Measurements from ENCODE around the gene PACSIN1. TPM values are rescaled to one million over a fixed set of nuclear protein-coding genes. Genes with fewer than 3 reads are reported as not detected.

PACSIN1 gene
- total RNA-seq, 1 donor from 2014 or later = not detected

GRCh38 chr6:34487536-34487935, 21.7 kb downstream of the PACSIN1 start:
- no peak overlapping the region for H3K27ac Mint-ChIP-seq (ENCODE audit: unreplicated experiment)
- peaks cover 2% of the 10 kb centered on the region for H3K27me3 Mint-ChIP-seq (ENCODE audit: unreplicated experiment)

GRCh38 chr6:34489207-34489805, 23.4 kb downstream of the PACSIN1 start:
- Mint-ChIP-seq H3K27me3 (ENCODE audit: unreplicated experiment) (peaks cover 2% of the 10 kb centered on the region), H3K36me3 (ENCODE audit: unreplicated experiment) (no peaks in the 10 kb centered on the region), H3K4me3 (ENCODE audit: unreplicated experiment) (no peak overlapping the region), H3K9me3 (ENCODE audit: unreplicated experiment) (no peaks in the 10 kb centered on the region), H3K4me1 (ENCODE audit: unreplicated experiment) (no peaks in the 10 kb centered on the region), H3K27ac (ENCODE audit: unreplicated experiment) (no peak overlapping the region)
- no peak for TF ChIP-seq CTCF (IDR thresholded peaks at IDR 0.05)
- no peak for DNase-seq (ENCODE audit: extremely low spot score, unreplicated experiment)

More at GRCh38 chr6:34487536-34487935, 21.7 kb downstream of the PACSIN1 start:
- no peak for TF ChIP-seq CTCF (IDR thresholded peaks at IDR 0.05)
- Mint-ChIP-seq H3K4me1 (ENCODE audit: unreplicated experiment) (no peaks in the 10 kb centered on the region), H3K36me3 (ENCODE audit: unreplicated experiment) (no peaks in the 10 kb centered on the region), H3K9me3 (ENCODE audit: unreplicated experiment) (no peaks in the 10 kb centered on the region), H3K4me3 (ENCODE audit: unreplicated experiment) (no peak overlapping the region)
- DNase-seq (ENCODE audit: extremely low spot score, unreplicated experiment) = no peak

GRCh38 chr6:34490390-34491090, 24.7 kb downstream of the PACSIN1 start:
- H3K27ac Mint-ChIP-seq (ENCODE audit: unreplicated experiment) = no peak overlapping the region
- no peaks in the 10 kb centered on the region for H3K36me3 Mint-ChIP-seq (ENCODE audit: unreplicated experiment)
- H3K9me3 Mint-ChIP-seq (ENCODE audit: unreplicated experiment) = no peaks in the 10 kb centered on the region
- no peak for TF ChIP-seq CTCF (IDR thresholded peaks at IDR 0.05)
- H3K4me1 Mint-ChIP-seq (ENCODE audit: unreplicated experiment) = no peaks in the 10 kb centered on the region
- no peak for DNase-seq (ENCODE audit: extremely low spot score, unreplicated experiment)
- H3K27me3 Mint-ChIP-seq (ENCODE audit: unreplicated experiment) = peaks cover 7% of the 10 kb centered on the region
- no peak overlapping the region for H3K4me3 Mint-ChIP-seq (ENCODE audit: unreplicated experiment)

GRCh38 chr6:34491091-34491430, 25.2 kb downstream of the PACSIN1 start:
- Mint-ChIP-seq H3K27me3 (ENCODE audit: unreplicated experiment) (peaks cover 7% of the 10 kb centered on the region), H3K36me3 (ENCODE audit: unreplicated experiment) (no peaks in the 10 kb centered on the region), H3K4me1 (ENCODE audit: unreplicated experiment) (no peaks in the 10 kb centered on the region), H3K9me3 (ENCODE audit: unreplicated experiment) (no peaks in the 10 kb centered on the region), H3K4me3 (ENCODE audit: unreplicated experiment) (no peak overlapping the region), H3K27ac (ENCODE audit: unreplicated experiment) (no peak overlapping the region)
- DNase-seq (ENCODE audit: extremely low spot score, unreplicated experiment) = no peak
- TF ChIP-seq CTCF (IDR thresholded peaks at IDR 0.05) = no peak

GRCh38 chr6:34493344-34493743, 27.5 kb downstream of the PACSIN1 start:
- Mint-ChIP-seq H3K36me3 (ENCODE audit: unreplicated experiment) (no peaks in the 10 kb centered on the region), H3K9me3 (ENCODE audit: unreplicated experiment) (no peaks in the 10 kb centered on the region), H3K27me3 (ENCODE audit: unreplicated experiment) (peaks cover 10% of the 10 kb centered on the region), H3K27ac (ENCODE audit: unreplicated experiment) (no peak overlapping the region), H3K4me1 (ENCODE audit: unreplicated experiment) (no peaks in the 10 kb centered on the region), H3K4me3 (ENCODE audit: unreplicated experiment) (no peak overlapping the region)
- no peak for TF ChIP-seq CTCF (IDR thresholded peaks at IDR 0.05)
- DNase-seq (ENCODE audit: extremely low spot score, unreplicated experiment) = no peak
